GM18951 (cell line): ENCODE data around the gene HHIPL1.

Source experiments
- POLR2A ChIP-seq: IDR thresholded peaks from 4 replicates; pipeline ENCODE4 v1.6.1; 2011; ENCODE audit warnings: mild to moderate bottlenecking; ENCODE audit not compliant: insufficient read length, insufficient read depth; ENCODE audit errors: extremely low read depth
- in situ Hi-C: fragments of 300-500 bp; cut with MboI; formaldehyde crosslinking; loops from one replicate; pipeline ENCODE4 v1.12.0; 2022; ENCODE audit warnings: low sequenced_read_pairs, mixed read lengths, inconsistent platforms; ENCODE audit not compliant: unreplicated experiment

The HHIPL1 gene

GRCh38 chr14:99720941-99721791, 76.2 kb downstream of the HHIPL1 start:
- in situ Hi-C loops = loop anchor here (25.0 kb wide), 1 partner anchor 166 kb away; no protein-coding TSS in a partner anchor
- TF ChIP-seq POLR2A = no peak

GRCh38 chr14:99721792-99722516, 77.0 kb downstream of the HHIPL1 start:
- in situ Hi-C loops = loop anchor here (25.0 kb wide), 1 partner anchor 165 kb away; no protein-coding TSS in a partner anchor
- TF ChIP-seq POLR2A = no peak

GRCh38 chr14:99722741-99723140, 77.8 kb downstream of the HHIPL1 start:
- in situ Hi-C loops = loop anchor here (25.0 kb wide), 1 partner anchor 165 kb away; no protein-coding TSS in a partner anchor
- no peak for TF ChIP-seq POLR2A

DNA sequence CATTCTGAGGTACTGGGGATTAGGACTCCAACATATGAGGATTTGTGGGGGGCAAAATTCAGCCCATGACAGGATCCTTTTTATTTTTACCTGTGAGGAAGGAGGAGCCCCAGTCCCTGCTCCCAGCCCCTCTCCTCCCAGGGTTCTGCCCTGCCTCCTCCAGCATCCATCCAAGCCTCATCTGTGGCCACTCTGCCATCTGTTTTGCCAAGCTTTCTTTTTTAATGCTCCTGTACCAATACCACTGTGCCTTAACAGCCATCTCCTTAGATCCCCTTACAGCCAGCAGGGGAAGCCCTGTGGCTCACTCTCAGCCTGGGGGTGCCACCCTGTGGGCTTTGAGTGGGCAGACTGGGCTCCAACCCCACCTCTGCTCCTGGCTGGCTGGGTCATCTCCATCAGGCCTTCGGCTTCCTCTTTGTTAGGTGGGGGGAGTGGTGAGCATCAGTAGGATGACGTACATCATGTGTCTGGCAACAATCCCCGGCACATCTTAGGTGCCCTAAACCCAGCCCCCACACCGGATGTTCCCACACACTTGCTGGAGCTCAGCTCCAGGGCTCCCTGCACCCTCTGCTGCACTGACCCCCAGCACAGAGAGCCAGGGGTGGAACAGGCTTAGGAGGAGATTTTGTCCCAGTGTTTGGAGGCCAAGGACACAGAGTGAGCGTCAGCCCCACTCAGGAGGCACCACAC, 79.4 kb downstream of the HHIPL1 start:
- TF ChIP-seq POLR2A = no peak
- in situ Hi-C loops = loop anchor here (25.0 kb wide), 1 partner anchor 163 kb away; no protein-coding TSS in a partner anchor

DNA sequence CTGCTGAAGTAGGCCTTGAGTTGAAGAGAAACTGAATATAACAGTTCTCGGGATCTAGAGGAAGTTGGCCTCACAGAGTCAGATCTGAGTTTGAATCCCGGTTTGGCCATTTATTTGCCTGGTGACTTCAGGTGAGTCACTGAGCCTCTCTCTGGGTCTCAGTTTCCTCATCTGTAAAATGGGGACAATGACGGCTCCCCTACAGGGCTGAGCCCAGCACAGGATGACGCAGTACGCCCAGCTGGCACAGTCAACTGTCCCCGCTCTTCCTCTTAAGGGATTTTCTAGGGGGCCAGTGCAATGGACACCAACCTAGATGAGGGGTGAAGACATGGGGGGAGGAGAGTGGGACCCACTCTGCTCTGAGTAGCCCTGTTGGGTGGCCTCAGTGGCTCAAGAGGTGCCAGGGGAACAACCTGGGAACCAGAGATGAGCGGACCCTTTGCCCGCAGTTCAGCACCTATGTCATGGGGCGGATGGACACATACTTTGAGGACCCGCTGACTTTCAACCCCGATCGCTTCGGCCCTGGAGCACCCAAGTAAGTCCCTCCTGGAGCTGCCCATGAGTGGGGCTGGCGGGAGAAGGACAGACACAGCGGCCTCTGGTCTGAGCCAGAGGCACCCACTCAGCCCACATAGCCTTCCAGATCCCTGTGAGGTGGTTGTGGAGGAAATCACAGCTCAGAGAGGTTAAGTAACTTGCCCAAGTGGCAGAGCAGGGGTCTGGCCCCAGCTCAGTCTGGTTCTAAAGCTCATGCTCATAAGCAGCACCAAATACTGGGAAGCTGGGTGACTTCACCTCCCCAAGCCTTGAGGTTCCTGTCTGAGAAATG, 80.2 kb downstream of the HHIPL1 start:
- in situ Hi-C loops = loop anchor here (25.0 kb wide), 1 partner anchor 162 kb away; no protein-coding TSS in a partner anchor
- no peak for TF ChIP-seq POLR2A

- no peak for TF ChIP-seq POLR2A
- in situ Hi-C loops = no loop called here
These were observed 81.0 kb downstream of the HHIPL1 start for GRCh38 chr14:99725774-99726537.

- in situ Hi-C loops = no loop called here
- TF ChIP-seq POLR2A = no peak
These were observed 81.7 kb downstream of the HHIPL1 start for GRCh38 chr14:99726538-99727095.

DNA sequence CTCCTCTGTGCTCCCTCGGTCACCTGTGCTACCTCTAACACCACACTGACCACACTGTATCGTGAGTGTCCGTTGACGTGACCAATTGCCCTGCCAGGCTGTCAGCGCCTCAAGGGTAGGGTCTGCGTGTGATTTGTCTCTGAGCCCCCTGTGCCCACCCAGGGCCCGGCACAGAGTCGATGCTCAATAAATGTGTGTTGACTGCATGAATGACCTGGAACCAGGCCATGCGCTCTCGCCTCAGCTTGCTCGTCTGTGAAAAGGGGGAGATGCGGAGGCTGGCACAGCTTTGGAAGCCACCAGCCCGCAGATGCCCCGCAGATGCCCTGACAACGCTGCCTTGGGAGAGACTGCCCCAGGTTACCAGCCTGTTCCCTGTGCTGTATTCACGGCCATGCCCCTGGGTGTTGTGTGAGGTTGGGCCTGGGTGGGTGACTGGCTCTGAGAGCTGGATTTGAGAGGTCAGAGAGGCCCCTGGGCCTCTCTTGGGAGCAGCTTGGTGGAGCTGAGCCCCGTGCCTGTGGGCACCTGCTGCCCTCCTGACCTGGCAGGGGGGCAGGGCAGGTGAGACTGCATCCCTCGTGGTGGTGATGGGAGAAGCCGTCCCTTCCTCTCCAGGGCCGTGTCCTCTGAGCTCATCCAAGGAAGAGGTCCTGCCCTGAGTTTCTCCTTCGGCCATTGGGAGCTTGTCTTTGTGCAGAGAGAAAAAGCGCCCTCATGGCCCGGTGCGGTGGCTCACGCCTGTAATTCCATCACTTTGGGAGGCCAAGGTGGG, 82.4 kb downstream of the HHIPL1 start:
- in situ Hi-C loops = no loop called here
- TF ChIP-seq POLR2A = no peak

GRCh38 chr14:99728231-99728920, 83.4 kb downstream of the HHIPL1 start:
- no peak for TF ChIP-seq POLR2A
- in situ Hi-C loops = no loop called here

DNA sequence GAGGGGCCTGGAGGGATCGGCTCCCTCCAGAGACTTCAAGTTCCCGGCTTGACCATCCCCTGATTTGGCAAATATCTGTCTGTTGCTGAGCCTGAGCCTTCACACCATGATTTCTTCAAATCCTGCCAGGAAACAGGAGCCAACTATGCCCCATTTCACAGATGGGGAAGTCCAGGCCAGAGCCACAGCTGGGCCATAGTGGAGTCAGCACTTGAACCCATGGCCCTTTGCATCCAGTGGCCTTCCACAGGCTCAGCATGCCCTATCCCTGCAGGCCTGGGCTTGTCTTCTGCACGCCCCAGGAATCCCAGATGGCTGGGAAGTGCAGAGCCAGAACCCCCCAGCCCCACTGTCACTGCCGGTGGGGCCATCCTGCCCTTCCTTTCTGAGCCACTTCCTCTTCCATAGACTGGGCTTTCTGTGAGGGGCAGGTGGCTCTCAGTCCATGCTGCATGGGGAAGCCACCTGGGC, 84.1 kb downstream of the HHIPL1 start:
- no peak for TF ChIP-seq POLR2A
- in situ Hi-C loops = no loop called here
